HG02973 (cell line): ENCODE results near the gene STAG2.

ENCODE experiments used
- ATAC-seq: cut with Tn5 transposase; IDR thresholded peaks from one replicate; pipeline ENCODE4 v1.9.1; 2021; ENCODE audit warnings: moderate library complexity; ENCODE audit not compliant: unreplicated experiment

The STAG2 gene

DNA sequence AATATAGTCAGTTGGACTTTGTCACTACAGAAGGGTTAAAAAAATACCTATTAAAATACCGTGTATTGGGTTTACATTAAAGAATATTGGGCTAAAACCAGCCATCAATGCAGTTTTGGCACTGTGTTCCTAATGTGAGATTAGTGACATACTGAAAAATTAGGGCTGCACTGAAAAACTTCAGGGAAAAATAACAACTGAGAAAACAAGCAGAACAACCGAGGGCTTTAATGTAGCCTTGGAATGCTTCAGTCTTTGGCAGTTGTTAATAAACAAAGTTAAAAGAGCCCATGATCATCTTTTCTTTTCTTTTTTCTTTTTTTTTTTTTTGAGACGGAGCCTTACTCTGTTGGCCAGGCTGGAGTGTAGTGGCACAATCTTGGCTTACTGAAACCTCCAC, 12.4 kb downstream of the STAG2 start:
- no peak for ATAC-seq

DNA sequence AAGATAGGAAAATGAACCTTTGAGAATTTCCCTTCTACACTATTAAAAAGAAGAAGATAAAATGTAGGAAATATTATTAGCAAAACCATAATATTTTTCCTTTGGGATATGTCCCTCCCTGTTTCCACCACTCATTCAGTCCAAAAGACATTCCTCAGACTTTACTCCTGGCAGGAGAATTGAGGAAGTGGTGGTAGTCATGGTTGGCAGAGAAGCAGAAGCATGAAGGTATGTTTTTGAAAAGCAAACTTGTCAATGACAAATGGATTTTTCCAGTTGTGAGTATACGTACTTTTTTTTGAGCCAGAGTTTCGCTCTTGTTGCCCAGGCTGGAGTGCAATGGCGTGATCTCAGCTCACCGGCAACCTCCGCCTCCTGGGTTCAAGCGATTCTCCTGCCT, 13.7 kb downstream of the STAG2 start:
- no peak for ATAC-seq

DNA sequence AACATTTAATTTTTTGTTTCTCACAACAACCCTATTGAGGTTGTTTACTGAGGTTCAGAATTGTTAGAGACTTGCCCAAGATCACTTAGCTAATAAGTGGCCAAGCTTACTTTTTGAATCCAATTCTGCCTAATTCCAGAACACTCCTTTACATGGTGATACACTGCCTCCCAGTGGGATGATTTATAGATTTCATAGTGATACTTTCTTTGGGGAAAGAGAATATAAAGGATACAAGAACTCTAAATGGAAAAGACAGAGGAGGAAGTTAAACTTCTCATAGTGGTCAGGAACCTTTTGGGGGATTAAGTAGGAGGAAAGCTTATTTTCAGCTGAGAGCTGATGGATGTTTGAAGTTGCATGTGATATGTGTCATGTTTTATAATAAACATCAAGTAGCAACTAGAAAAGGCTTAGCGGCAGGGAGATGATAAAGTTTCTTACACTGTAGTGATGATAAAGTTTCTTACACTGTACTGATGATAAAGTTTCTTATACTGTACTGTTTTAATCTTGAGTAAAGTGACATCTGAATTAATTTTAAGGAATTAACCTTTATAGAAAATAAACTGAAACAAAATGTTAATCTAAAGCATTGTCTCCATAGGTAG, 15.3 kb downstream of the STAG2 start:
- ATAC-seq = no peak

DNA sequence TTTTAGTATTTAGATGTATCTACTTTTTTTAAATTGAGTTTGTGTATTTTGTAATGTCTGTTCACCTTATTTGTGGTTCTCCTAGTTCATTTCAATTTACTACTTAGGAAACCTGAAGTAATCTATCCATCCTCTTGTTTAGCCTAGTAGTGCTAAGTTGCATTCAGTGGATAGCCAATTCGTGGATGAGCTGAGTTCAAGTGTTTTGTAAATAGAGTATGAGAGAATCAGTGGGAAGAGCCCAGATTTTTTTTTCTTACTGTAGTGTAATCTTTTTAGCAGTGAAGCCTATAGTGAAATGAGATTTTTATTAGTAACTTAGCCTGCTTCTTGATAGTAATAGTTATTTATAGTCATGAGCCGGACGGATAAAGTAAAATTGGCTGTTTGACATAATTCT, 21.7 kb downstream of the STAG2 start:
- ATAC-seq = no peak

DNA sequence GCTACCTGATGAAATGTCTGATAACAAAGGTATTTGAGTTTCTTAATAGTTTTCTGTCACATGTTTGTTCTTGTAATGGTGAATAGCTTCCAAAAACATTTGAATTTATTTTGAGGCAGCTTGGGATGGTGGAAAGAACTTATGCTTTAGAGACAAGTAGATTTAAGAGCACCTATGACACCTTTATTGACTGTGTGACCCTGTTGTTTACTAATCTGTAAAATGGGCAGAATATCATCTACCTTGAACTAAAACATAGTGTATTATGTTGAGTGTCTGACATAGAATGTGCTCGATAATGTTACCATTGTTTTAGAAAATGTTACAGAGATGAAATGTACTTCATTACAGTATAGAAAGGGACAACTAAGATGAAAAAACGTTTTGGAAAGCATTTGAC, 24.9 kb downstream of the STAG2 start:
- no peak for ATAC-seq

DNA sequence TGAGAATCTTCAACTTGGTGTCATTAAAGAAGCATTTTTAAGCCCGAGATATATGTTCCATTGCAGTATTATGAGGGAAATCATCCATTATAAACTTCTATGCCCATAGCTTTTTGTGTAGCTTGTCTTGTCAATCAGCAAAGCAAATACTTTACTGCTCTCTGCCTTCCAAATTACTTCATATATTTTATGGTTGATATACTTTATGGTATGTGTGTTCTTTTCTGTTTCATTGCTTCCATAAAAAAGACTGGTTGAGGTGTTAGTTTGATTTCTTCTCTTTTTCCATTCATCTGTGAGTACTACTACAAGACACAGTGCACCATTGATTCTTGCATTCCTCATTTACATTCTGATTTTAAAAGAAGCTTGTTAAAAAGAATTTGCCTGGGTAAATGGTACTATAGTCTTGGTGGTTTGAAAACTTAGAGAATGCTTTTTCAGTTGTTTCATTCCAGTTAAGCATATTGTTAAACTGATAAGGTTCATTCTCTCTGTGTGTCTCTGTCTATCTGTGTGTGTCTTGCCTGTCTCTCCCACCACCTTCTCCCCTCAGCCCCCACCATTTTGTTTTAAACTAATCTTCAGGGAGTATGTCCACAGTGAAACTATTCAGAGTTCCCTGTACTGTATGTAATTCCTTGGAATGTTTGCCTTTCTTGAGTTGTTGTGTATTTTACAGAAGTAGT, 27.1 kb downstream of the STAG2 start:
- no peak for ATAC-seq

DNA sequence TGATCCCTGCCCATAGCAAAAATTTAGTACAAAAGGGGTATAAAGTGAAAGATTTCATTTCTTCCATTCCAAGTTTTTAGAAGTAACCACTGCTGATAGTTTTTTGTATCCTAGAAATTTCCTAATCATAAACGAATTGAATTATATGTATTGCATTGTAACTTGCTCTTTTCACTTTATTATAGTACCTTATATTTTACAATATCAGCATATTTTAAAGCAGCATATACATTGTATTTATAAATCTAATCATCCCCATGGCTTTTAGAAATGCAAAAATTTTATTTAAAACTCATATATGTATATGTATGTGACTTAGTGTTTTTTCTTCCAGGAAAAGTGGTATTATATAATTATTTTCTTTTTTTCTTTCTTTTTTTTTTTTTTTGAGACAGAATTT, 27.7 kb downstream of the STAG2 start:
- ATAC-seq = no peak

DNA sequence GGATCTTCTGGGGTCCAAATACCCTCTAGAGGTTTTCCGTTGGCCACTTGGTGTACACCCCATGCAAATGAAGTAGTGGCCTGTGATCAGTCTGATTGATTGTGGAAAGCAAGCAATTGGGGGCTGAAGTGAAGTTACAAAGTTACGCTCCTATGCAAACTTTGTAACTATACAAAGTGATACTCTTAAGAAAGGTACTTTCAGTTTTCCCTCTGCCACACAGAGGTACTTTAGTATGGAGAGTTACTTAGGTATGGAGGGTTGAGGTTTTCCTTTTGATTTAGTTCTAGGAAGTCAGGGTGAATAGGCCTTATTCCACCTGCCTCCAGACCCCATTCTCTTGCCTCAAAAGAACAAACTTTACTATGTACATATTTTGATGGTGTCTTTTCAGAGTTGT, 28.7 kb downstream of the STAG2 start:
- ATAC-seq = no peak

DNA sequence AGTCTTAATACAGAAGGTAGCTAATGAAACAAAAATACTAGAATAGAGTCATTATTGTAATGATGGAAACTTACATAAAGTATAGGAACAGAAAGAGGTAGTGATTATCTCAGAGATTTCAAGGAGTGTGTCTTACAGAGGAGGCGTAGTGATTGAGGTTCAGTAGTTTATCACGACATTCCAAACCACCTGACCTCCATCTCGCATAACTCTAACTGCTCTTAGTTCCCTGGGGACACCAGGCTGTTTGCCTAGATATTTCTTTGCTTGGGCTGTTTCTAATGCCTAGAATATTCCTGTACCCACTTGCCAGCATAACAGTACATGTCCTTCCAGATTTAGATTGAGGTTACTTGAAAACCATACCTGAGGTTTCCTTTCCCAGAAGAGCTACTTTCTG, 29.1 kb downstream of the STAG2 start:
- no peak for ATAC-seq

DNA sequence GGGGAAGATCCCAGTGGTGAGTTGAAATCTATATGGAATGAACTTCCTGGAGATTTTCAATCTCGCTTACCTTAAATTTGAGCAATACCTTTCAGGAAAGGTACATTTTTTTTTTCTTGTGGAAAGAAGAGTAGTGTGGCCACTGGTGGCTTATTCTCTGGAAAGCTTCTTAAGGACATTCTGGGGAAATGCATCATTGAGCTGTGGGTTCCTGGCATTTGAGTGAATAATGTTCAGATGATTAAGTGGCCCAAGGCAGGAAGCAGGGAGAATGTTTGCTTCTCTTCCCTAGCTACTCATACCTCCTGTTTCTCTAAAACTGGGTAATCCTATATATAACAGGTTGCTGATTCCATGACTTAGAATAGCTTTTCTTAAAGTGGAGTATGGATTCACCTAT, 31.8 kb downstream of the STAG2 start:
- no peak for ATAC-seq

DNA sequence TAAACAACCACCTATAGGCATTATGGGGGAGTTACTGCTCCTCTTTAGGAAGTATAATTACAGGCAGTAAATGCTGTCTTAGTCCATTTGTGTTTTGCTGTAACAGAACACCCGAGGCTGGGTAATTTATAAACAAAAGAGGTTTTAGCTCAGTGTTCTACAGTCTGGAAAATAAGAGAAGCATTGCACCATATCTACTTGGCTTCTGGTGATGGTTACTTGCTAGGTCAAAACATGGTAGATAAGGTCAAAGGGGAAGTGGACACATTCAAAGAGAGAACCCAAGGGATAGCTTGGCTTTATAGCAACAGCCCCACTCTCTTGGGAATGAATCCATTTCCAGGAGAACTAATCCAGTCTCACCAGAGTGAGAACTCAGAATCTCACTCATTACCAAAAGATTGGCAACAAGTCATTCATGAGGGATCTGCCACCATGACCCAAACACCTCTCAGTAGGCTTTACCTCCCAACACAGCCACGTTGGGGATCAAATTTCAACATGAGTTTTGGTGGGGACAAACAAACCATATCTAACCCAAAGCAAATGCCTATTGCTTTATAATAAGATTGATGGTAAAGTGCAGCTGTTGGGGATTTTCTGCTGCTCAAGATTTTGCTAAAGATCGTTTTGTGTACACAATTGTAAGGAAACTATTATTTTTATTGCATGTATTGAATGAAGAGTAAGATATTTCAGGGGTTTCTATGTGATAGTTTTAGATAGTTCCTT, 32.6 kb downstream of the STAG2 start:
- ATAC-seq = no peak

DNA sequence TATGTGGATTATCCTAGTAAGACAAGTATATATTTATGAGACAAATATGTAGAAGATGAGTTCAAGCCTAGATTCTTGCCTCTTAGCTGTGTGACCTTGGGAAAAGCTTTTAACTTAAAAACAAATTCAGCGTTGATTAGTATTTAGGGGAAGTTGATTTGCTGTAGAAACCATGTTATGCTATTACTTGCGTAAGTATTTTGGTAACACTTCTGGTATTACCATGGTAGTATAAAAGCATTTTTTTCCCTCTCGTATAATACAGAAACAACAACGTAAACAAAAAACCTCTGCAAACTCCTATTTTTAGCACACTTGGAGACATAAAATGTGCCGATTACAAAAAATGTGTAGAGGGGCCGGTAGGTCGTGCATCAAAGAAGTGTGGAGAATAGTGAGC, 33.2 kb downstream of the STAG2 start:
- no peak for ATAC-seq

DNA sequence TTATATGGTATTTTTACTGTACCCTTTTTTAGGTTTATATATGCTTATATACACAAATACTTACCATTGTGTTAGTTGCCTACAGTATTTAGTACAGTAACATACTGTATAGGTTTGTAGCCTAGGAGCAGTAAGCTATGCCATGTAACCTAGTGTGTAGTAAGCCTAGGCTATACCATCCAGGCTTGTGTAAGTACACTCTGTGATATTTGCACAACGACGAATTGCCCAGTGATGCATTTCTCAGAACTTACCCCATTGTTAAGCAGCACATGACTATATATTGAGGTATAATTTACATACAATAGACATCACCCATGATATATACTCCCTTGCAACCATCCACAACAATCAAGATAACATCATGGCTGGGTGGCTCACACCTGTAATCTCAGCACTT, 40.1 kb downstream of the STAG2 start:
- ATAC-seq = no peak

DNA sequence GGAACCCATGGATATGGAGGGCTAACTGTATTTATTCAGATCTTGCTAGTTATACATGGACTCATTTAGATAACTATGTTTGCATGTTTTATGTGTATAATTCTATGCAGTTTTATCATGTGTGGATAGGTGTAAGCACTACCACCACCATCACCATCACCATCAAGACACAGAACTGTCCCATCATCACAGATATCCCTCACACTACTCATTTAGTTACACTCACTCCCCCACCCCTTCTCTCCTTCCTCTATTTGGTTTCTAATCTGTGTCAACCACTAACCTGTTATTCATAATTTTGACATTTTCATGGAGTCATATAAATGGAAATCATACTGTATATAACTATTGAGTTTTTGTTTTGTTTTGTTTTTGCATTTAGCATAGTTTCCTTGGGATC, 43.7 kb downstream of the STAG2 start:
- ATAC-seq = peak; percentile 59

DNA sequence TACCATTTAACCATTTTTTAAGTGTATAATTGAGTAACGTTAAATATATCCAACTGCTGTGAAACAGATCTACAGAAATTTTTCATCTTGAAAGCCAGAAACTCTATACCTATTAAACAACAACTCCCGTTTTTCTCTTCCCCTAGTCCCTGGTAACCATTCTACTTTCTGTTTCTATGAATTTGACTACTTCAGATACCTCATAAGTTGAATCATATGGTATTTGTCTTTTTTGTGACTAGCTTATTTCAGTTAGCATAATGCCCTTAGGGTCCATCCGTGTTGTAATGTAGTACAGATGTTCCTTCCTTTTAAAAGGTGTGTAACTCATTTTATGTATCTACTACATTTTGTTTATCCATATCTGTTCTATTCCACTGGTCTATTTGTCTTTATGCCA, 48.7 kb downstream of the STAG2 start:
- ATAC-seq = no peak

DNA sequence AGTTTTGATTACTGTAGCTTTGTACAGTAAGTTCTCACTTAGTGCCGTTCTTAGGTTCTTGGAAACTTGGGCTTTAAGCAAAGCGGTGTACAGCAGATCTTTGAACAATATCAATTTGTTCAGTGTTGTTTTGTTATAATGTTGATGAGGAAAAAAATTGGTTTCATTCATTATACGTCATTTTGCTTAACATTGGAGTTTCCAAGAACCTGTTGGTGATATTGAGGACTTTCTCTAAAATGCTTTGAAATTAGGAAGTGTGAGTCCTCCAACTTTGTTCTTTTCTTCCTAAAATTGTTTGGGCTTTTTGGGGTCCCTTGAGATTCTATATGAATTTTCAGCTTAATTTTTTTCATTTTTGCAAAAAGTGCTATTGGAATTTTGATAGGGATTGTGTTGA, 49.1 kb downstream of the STAG2 start:
- no peak for ATAC-seq

DNA sequence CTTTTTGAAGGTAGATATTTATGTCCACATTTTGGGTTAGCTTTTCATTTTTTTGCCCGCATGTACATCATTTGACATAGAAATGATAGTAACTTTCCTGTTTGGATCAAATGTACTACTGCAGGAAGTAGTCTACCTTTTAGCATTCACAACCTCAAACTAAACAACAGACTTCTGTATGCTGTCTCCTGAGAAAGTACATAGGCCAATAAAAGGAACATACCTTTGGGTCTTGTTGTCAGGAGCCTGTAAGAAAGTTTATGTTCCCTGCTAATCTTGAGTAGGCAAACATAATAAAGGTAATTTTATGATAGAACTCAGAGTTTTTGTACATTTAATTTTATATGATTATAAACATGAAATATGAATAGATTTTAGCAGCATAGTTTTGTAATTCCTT, 54.2 kb downstream of the STAG2 start:
- ATAC-seq = no peak

DNA sequence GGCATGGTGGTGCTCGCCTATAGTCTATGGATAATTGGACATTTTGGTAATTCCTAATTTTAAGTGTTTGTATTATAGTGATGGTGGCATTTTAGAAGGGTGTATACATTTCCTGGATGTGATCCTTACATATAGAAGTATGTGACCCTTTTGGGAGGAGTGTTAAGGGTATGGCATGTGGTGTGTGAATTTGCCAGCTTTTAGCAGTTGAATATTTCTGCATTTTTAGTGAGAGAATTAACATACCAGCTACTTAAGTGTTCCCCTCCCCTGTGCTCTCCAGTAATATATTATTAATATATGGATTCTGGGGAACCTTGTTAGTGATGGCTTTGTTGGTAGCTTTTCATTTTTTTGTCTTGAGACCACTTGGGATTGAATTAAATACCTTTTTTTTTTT, 55.3 kb downstream of the STAG2 start:
- no peak for ATAC-seq

DNA sequence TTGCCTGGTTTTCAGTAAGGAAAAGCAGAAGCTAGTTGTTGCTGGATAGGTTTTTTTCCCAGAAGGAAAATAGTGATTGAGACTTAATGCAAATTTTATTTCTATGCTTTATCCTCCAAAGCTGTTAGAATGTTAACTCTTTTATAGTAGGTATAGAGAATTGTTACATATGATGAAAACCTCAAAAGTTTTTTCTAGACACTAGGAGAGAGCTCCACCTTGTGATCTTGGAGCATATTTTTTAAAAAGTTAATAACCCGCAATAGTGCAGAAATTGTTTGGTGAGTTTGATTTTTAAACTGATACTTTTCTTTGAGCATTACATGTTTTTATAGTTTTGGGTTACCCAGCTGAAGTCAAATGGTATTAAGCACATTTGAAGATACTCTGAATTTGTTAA, 56.5 kb downstream of the STAG2 start:
- ATAC-seq = no peak

DNA sequence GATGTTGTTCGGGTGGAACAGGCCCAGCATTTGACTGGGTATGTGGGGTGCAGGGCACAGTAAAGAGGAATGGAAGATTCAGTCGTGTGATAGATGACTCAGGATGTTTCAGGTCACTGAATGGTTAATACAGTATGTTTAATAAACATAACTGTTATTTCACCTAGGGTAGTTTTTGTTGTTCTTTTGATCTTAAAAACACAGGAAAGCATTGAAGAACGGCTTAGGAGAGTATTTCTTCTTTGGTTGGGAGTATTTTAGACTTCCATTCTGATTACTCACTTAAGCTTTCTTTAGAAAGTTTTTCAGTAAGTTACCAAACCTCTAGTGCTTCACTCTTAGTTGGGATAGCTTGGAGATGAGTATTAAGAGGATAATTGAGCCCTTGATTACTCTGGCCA, 62.3 kb downstream of the STAG2 start:
- ATAC-seq = no peak

DNA sequence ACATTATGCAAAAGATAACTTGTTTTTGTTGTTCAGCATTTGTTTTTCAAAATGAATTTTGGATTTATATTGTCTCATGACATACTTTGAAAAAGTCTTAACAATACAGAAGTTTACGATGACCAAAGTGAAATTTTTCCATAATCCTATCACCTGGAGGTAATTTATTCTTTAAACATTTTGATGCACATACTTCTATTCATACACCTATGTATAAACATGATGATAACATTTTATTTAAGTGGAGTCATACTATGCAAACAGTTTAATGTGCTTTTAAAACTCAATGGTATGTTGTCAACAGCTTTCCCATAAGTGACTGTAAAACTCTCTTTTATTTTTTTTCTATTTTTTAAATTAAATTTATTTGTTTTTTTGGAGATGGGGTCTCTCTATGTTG, 65.0 kb downstream of the STAG2 start:
- no peak for ATAC-seq

DNA sequence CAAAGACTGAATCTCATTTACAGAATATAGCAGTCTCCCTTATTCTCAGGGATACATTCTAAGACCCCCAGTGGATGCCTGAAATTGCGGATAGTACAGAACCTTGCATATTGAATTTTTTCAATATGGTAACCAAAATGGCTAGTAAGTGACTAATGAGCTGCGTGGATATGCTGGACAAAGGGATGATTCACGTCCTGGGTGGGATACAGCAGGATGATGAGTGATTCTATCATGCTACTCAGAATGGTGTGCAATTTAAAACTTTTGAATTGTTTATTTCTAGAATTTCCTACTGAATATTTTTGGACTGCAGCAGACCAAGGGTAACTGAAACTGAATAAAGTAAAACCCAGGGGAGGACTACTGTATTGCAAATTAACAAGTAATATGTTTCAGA, 66.7 kb downstream of the STAG2 start:
- no peak for ATAC-seq

DNA sequence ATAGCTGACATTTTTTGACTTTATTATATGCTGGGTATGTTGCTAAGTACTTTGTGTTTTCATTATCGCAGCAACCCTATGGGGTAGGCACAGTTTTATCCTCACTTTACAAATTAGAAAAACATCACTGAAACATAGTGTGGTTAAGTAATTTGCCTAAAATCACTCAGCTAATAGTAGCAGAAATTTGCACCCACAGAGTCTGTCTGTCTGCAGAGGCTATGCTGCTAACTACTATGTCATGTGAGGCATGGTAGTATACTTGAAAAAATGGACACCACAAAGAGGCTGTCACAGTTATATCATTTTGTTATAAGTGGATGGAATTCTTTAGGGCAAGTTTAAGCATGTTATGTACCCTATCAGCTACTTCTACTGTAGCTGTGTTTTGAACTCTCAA, 69.0 kb downstream of the STAG2 start:
- peak; percentile 84 for ATAC-seq
